Prostate gland (tissue), 2 donors: Measurements from ENCODE around the gene ATP5PO. TPM values are rescaled to one million over a fixed set of nuclear protein-coding genes. Genes with fewer than 3 reads are reported as not detected.

ENCODE experiments used
- DNase-seq: peaks from one replicate; pipeline ENCODE4 v3.0.0-alpha.2; 2019; ENCODE audit warnings: low spot score
- H3K27ac ChIP-seq, 2 donors: fragments of 200-600 bp; sonication (generic); 2 replicates each; pipeline ENCODE4 v1.5.1; 2017 to 2019
- H3K27me3 ChIP-seq: fragments of 200-600 bp; sonication (generic); replicated peaks from 2 replicates; pipeline ENCODE4 v1.5.1; 2019; ENCODE audit not compliant: insufficient read depth
- H3K36me3 ChIP-seq, 2 donors: fragments of 200-600 bp; sonication (generic); 1 replicate in 1 of 2; 2 replicates in 1 of 2; pipeline versions ENCODE4 v1.5.1 to v1.8.1; 2017 to 2019
- H3K4me1 ChIP-seq: fragments of 200-600 bp; sonication (generic); replicated peaks from 2 replicates; pipeline ENCODE4 v1.5.1; 2019
- H3K4me3 ChIP-seq, 2 donors: fragments of 200-600 bp; sonication (generic); 2 replicates each; pipeline ENCODE4 v1.5.1; 2017 to 2019
- H3K9me3 ChIP-seq: fragments of 200-600 bp; sonication (generic); 2 replicates; pipeline ENCODE4 v1.5.1; 2017
- POLR2A ChIP-seq: fragments of 450-650 bp; IDR thresholded peaks from one replicate; pipeline ENCODE4 v1.6.1; 2016; ENCODE audit warnings: antibody characterized with exemption, mild to moderate bottlenecking
- POLR2AphosphoS5 ChIP-seq: sonication (generic); formaldehyde crosslinking; IDR thresholded peaks from one replicate; pipeline ENCODE4 v1.6.1; 2017; ENCODE audit warnings: antibody characterized with exemption
- WGBS: methylation state at CpG from one replicate; pipeline ENCODE4 v1.1.5; 2018; 5-methylcytosine and 5-hydroxymethylcytosine counted together
- intact Hi-C: fragments of 100-400 bp; cut with DNase I; formaldehyde crosslinking; loops from one replicate; pipeline ENCODE4 v1.14.2; 2022
- total RNA-seq, 2 donors: library from RNA; depleted of rRNA; stranded (reverse); fragments of >200 nt; gene quantifications; one replicate each; pipeline ENCODE4 v1.1.0, GENCODE V29; 2016
- TF ChIP-seq, protein P1 (sequence below), 4 experiments: fragments of 200-600 bp in 2 of 4; fragments of 450-650 bp in 2 of 4; sonication (generic) in 2 of 4; IDR thresholded peaks; 1 replicate in 3 of 4; 2 replicates in 1 of 4; pipeline ENCODE4 v1.5.1; 2016 to 2019; ENCODE audit warnings: antibody characterized with exemption in 4 of 4, mild to moderate bottlenecking in 2 of 4, moderate library complexity in 2 of 4

Gene ATP5PO
- total RNA-seq, 2 donors from 2014 or later, result 143 to 153 TPM

DNA sequence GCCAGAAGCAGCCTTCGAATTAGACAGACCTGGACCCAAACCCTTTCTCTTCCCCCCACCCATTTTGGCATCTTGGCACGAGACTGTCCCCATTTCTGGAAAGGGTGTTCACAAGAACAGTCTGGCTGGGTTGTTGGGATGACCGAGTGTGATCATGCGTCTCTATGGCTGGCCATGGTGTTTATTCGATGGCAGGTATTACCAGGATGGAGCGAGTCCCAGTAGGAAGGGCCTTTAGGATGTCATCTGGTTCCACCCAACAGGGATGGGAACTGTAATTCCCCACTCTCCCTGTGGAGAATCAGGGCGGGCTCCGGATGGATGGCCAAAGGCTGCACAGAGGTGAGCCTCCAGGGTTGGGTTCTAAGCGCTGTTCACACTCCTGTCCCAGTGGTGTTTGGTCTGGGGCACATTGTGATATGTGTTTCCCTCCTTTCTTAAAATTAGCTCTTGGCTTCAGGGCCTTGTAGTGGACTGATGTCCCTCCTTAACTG, 33.4 kb upstream of the ATP5PO start:
- intact Hi-C loops, result loop anchor here (5.0 kb wide), 1 partner anchor 253 kb away; no protein-coding TSS in a partner anchor
- 84% methylated on average over 9 of the region's 9 CpGs for WGBS
- Histone ChIP-seq H3K9me3 (no peaks in the 10 kb centered on the region), H3K36me3 (no peaks in the 10 kb centered on the region), H3K27ac (peak overlapping the region; percentile 71 to 80), H3K4me1 (peaks cover 5% of the 10 kb centered on the region), H3K27me3 (no peaks in the 10 kb centered on the region), H3K4me3 (no peak overlapping the region)
- DNase-seq, result no peak
- TF ChIP-seq POLR2A, result no peak
- TF ChIP-seq, protein P1, sequence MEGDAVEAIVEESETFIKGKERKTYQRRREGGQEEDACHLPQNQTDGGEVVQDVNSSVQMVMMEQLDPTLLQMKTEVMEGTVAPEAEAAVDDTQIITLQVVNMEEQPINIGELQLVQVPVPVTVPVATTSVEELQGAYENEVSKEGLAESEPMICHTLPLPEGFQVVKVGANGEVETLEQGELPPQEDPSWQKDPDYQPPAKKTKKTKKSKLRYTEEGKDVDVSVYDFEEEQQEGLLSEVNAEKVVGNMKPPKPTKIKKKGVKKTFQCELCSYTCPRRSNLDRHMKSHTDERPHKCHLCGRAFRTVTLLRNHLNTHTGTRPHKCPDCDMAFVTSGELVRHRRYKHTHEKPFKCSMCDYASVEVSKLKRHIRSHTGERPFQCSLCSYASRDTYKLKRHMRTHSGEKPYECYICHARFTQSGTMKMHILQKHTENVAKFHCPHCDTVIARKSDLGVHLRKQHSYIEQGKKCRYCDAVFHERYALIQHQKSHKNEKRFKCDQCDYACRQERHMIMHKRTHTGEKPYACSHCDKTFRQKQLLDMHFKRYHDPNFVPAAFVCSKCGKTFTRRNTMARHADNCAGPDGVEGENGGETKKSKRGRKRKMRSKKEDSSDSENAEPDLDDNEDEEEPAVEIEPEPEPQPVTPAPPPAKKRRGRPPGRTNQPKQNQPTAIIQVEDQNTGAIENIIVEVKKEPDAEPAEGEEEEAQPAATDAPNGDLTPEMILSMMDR (IDR thresholded peaks at IDR 0.05), result no peak
- no peak for TF ChIP-seq POLR2AphosphoS5

DNA sequence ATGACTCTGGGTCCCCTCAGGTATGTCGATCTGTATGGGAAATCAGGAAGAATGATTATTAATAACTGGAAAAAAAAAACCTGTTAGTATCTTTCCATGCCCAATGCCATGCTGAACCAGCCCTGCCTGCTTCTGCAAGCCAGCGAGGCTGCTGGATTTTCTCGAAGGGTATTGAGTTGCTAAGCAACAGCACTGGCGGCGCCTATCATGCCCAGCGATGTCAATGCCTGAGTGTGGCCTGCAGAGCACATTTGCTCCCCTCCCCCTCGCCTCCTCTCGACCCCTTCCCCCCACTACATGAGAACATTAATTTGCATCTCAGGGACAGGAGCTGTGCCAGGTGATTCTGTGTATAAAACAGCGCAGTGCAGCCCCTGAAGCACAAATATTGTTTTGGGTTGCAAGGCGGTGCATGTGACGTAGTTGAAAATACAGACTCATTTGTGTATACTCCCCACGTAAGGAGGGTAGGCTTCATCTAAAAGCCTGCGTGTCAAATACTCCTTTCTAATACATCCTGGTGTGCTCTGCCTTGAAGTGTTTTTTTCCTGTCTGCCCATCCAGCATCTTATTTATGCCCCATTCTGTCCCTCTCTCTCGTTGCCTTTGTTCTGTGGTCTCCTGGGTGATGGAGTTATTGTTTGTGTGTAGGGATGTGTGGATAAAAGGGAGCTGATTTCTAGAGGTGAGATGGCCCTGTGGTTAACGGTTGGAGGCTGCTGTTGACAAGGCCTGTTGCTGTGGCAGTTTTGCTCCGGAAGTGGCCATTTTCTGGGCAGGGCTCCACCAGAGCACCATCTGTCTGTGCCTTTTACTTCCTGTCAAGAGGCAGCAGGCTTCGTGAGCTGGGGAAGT, 32.7 kb upstream of the ATP5PO start:
- intact Hi-C loops, result loop anchor here (5.0 kb wide), 1 partner anchor 254 kb away; no protein-coding TSS in a partner anchor
- peaks cover 5% of the 10 kb centered on the region for H3K4me1 ChIP-seq
- H3K36me3 ChIP-seq, result no peaks in the 10 kb centered on the region
- DNase-seq, result peak; percentile 71
- TF ChIP-seq POLR2A (no peak), POLR2AphosphoS5 (no peak)
- TF ChIP-seq, protein P1 (IDR thresholded peaks at IDR 0.05), result no peak
- H3K27ac ChIP-seq, result peak overlapping the region; percentile 71 to 80
- no peaks in the 10 kb centered on the region for H3K27me3 ChIP-seq
- H3K9me3 ChIP-seq, result no peaks in the 10 kb centered on the region
- H3K4me3 ChIP-seq, result peak overlapping the region in 1 of 2 donors; percentile 12
- WGBS, result 32% methylated on average over 17 of the region's 17 CpGs

DNA sequence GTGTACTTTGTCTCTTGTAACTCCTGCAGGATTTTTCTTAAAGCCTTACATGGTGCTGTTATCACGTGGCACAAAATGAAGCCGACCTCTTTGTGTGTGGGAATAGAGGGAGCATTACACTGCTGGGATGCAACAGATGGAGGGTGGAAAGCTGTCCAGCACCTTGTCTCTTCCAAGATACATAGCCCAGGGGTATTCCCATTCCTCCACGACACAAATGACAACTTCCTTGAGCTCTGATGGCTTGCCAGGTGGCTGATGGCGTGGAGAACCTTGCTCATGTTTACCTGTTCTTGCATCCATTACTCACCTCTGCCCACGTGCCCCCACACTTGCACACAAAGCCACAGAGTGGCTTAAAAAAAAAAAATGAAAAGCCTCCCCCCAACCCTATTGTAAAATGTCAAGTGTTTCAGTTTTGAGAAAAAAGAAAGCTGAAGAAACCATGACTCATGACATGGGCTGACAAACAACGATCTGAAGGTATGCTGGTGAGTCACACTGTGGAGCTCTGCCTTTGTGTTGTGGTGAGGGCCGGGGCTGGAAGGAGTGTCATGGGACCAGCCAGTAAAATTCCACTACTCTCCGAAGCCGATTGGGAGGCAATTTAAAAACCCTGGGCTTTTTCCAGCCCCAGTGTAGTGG, 32.0 kb upstream of the ATP5PO start:
- peak overlapping the region in 1 of 2 donors; percentile 12 for H3K4me3 ChIP-seq
- TF ChIP-seq, protein P1 (IDR thresholded peaks at IDR 0.05), result no peak
- peak; percentile 88 for TF ChIP-seq POLR2AphosphoS5
- H3K4me1 ChIP-seq, result peaks cover 5% of the 10 kb centered on the region
- H3K36me3 ChIP-seq, result no peaks in the 10 kb centered on the region
- no peaks in the 10 kb centered on the region for H3K9me3 ChIP-seq
- WGBS, result 19% methylated on average over 9 of the region's 9 CpGs
- peak overlapping the region; percentile 71 to 80 for H3K27ac ChIP-seq
- no peaks in the 10 kb centered on the region for H3K27me3 ChIP-seq
- intact Hi-C loops, result loop anchor here (5.0 kb wide), 1 partner anchor 255 kb away; no protein-coding TSS in a partner anchor
- peak; percentile 89 for DNase-seq

DNA sequence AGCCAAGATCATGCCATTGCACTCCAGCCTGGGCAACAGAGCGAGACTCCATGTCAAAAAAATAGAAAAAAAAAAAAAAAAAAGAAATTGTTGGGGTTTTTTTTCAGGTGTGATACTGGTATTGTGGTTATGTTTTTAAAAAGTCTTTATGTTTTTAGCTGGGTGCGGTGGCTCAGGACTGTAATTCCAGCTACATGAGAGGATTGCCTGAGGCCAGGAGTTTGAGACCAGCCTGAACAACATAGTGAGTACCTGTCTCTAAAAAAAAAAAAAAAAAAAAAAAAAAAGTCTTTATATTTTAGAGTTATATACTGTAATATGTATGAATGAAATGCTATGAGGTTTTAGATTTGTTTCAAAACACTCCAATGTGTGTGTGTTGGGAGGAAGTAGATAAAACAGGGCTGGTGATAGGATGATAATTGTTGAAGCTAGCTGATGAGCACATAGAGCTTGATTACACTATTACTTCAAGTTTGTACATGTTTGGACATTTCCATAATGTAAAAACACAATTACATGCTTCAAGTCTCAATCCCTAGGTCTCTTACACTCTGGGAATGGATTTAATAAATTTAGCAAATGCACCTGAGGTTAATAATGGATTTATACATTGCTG, 30.2 kb upstream of the ATP5PO start:
- TF ChIP-seq POLR2AphosphoS5, result no peak
- TF ChIP-seq, protein P1 (IDR thresholded peaks at IDR 0.05), result no peak
- no peak for TF ChIP-seq POLR2A
- H3K27ac ChIP-seq, result no peak overlapping the region
- DNase-seq, result no peak
- no peaks in the 10 kb centered on the region for H3K27me3 ChIP-seq
- no peaks in the 10 kb centered on the region for H3K9me3 ChIP-seq
- peaks cover 5% of the 10 kb centered on the region for H3K4me1 ChIP-seq
- no peaks in the 10 kb centered on the region for H3K36me3 ChIP-seq
- 88% methylated on average over 2 of the region's 2 CpGs for WGBS
- intact Hi-C loops, result loop anchor here (5.0 kb wide), 1 partner anchor 257 kb away; no protein-coding TSS in a partner anchor
- H3K4me3 ChIP-seq, result no peak overlapping the region
